CD4-positive, alpha-beta memory T cell (primary cell): ENCODE data around the gene RETREG1. TPM values are rescaled to one million over a fixed set of nuclear protein-coding genes. Genes with fewer than 3 reads are reported as not detected.

Source experiments
- CTCF ChIA-PET: fragments of 350-600 bp; sonication (Branson Sonifier 250); formaldehyde crosslinking; loops from one replicate; lab custom pipeline; 2021; ENCODE audit warnings: inconsistent platforms; ENCODE audit not compliant: partially characterized antibody; lab: Charles Lee
- POLR2A ChIA-PET: fragments of 350-600 bp; sonication (Branson Sonifier 250); formaldehyde crosslinking; loops from one replicate; lab custom pipeline; 2021; ENCODE audit not compliant: partially characterized antibody; lab: Charles Lee
- DNase-seq, 5 donors: peaks; one replicate each; pipeline versions ENCODE4 v3.0.0 to v3.0.0-alpha.2; 2020 to 2022; ENCODE audit warnings: mixed read lengths in 1 of 5
- H3K27ac ChIP-seq: one replicate; pipeline ENCODE4 v1.7.0; 2013; ENCODE audit warnings: low read depth, low read length
- H3K27me3 ChIP-seq: 2 replicates; pipeline ENCODE4 v1.7.0; 2013; ENCODE audit warnings: mild to moderate bottlenecking, low read length, moderate library complexity; ENCODE audit not compliant: insufficient read depth
- H3K36me3 ChIP-seq: 2 replicates; pipeline ENCODE4 v1.7.0; 2013; ENCODE audit warnings: mild to moderate bottlenecking, low read length, moderate library complexity; ENCODE audit not compliant: insufficient read depth
- H3K4me1 ChIP-seq: 2 replicates; pipeline ENCODE4 v1.7.0; 2013; ENCODE audit warnings: mild to moderate bottlenecking, low read length, moderate library complexity; ENCODE audit not compliant: insufficient read depth
- H3K4me3 ChIP-seq, 2 donors: one replicate each; pipeline ENCODE4 v1.7.0; 2013; ENCODE audit warnings: low read length in 2 of 2, mild to moderate bottlenecking in 1 of 2
- H3K9me3 ChIP-seq, 2 donors: one replicate each; pipeline ENCODE4 v1.7.0; 2013; ENCODE audit warnings: low read length in 2 of 2, control low read depth in 1 of 2; ENCODE audit not compliant: control insufficient read depth in 1 of 2
- H3K27ac Mint-ChIP-seq, 7 donors: one replicate each; pipeline ENCODE4 v1.8.0; 2020 to 2021; ENCODE audit warnings: mixed read lengths in 7 of 7, mild to moderate bottlenecking in 6 of 7, inconsistent platforms in 3 of 7, moderate library complexity in 3 of 7
- H3K27me3 Mint-ChIP-seq, 2 donors: one replicate each; pipeline ENCODE4 v1.8.0; 2020 to 2021; ENCODE audit warnings: mixed read lengths in 2 of 2
- H3K36me3 Mint-ChIP-seq, 2 donors: one replicate each; pipeline ENCODE4 v1.8.0; 2020 to 2021; ENCODE audit warnings: mixed read lengths in 2 of 2, inconsistent platforms in 1 of 2, mild to moderate bottlenecking in 1 of 2
- H3K4me1 Mint-ChIP-seq, 4 donors: one replicate each; pipeline ENCODE4 v1.8.0; 2020 to 2021; ENCODE audit warnings: mixed read lengths in 4 of 4, mild to moderate bottlenecking in 1 of 4
- H3K4me3 Mint-ChIP-seq, 8 donors: one replicate each; pipeline ENCODE4 v1.8.0; 2020 to 2021; ENCODE audit warnings: mixed read lengths in 8 of 8, mild to moderate bottlenecking in 7 of 8, moderate library complexity in 6 of 8, inconsistent platforms in 3 of 8
- H3K9me3 Mint-ChIP-seq, 8 donors: one replicate each; pipeline ENCODE4 v1.8.0; 2020 to 2021; ENCODE audit warnings: mixed read lengths in 8 of 8, mild to moderate bottlenecking in 5 of 8, inconsistent platforms in 3 of 8, moderate library complexity in 1 of 8
- intact Hi-C: fragments of 100-400 bp; cut with micrococcal nuclease; formaldehyde crosslinking; loops from one replicate; pipeline ENCODE4 v1.15.1; 2023
- polyA plus RNA-seq, 2 donors: library from polyadenylated mRNA; unstranded; fragments of 300-500 nt; fragmentation: Illumina TruSeq; gene quantifications; one replicate each; pipeline ENCODE4 v1.2.3, GENCODE V29; 2021
- total RNA-seq, 2 experiments: library from RNA; stranded (reverse); gene quantifications; one replicate each; pipeline ENCODE4 v1.2.3, GENCODE V29; 2021

The RETREG1 gene
- total RNA-seq (10 to 100 TPM; 26.6 to 28.0 TPM), polyA plus RNA-seq (10 to 100 TPM; 70.6 to 79.5 TPM)

GRCh38 chr5:16616536-16617273 lies at the start of gene RETREG1:
RETREG1 (minus strand) TSS chr5:16616997; CDS start chr5:16616971, 26 bp downstream.
- H3K4me3 Mint-ChIP-seq, result peak within 1 kb of the TSS in 7 of 8 donors; percentile 91 to 99 (median 96)
- intact Hi-C loops, result loop anchor here (1.0 to 2.0 kb wide), 3 partner anchors 13 to 151 kb away; partner anchors contain the start of gene ZNF622

GRCh38 chr5:16666130-16666882 lies 49.5 kb upstream of the RETREG1 start:
- H3K4me3 ChIP-seq, result no peak overlapping the region
- peak in 1 of 5 donors; percentile 4 for DNase-seq
- no peak overlapping the region for H3K27ac ChIP-seq
- H3K9me3 ChIP-seq, result no peaks in the 10 kb centered on the region
- Mint-ChIP-seq H3K9me3 (no peaks in the 10 kb centered on the region), H3K27me3 (peaks cover under 1 to 5% of the 10 kb centered on the region in 2 donors), H3K4me3 (peak overlapping the region in 3 of 8 donors; percentile 36 to 75 (median 58)), H3K36me3 (no peaks in the 10 kb centered on the region), H3K4me1 (peaks cover 0 to 3% (median 0%) of the 10 kb centered on the region in 4 donors), H3K27ac (peak overlapping the region in 2 of 7 donors; percentile 21 to 43)
- no peaks in the 10 kb centered on the region for H3K36me3 ChIP-seq
- no peaks in the 10 kb centered on the region for H3K27me3 ChIP-seq
- no peaks in the 10 kb centered on the region for H3K4me1 ChIP-seq
- CTCF ChIA-PET, result interaction anchor here (1.0 to 3.8 kb wide), 15 partner anchors 8 to 210 kb away, joined by 3 to 28 read pairs (median 4); no protein-coding TSS in a partner anchor
- intact Hi-C loops, result loop anchor here (1.0 kb wide), 1 partner anchor 210 kb away; no protein-coding TSS in a partner anchor
- POLR2A ChIA-PET, result interaction anchor here (0.8 to 1.9 kb wide), 2 partner anchors 49 to 52 kb away, joined by 3 to 9 read pairs; partner anchors contain the start of gene RETREG1

More at GRCh38 chr5:16616536-16617273, at the start of gene RETREG1:
- Mint-ChIP-seq H3K36me3 (peaks cover 0 to 11% of the 10 kb centered on the region in 2 donors), H3K27ac (peak within 1 kb of the TSS in 6 of 7 donors; percentile 89 to 97 (median 96)), H3K4me1 (peaks cover 26 to 39% (median 34%) of the 10 kb centered on the region in 4 donors), H3K27me3 (no peaks in the 10 kb centered on the region), H3K9me3 (no peaks in the 10 kb centered on the region)
- Histone ChIP-seq H3K4me3 (peak within 1 kb of the TSS; percentile 53 to 66), H3K4me1 (peaks cover 53% of the 10 kb centered on the region), H3K9me3 (no peaks in the 10 kb centered on the region), H3K27ac (peak within 1 kb of the TSS; percentile 91), H3K27me3 (no peaks in the 10 kb centered on the region), H3K36me3 (no peaks in the 10 kb centered on the region)
- POLR2A ChIA-PET, result interaction anchor here (0.8 to 4.7 kb wide), 8 partner anchors 9 to 145 kb away, joined by 3 to 92 read pairs (median 4); no protein-coding TSS in a partner anchor
- CTCF ChIA-PET, result interaction anchor here (0.9 to 2.0 kb wide), 4 partner anchors 11 to 53 kb away, joined by 3 to 10 read pairs (median 4); no protein-coding TSS in a partner anchor
- peak; percentile 84 to 89 (median 88) for DNase-seq

- POLR2A ChIA-PET, result interaction anchor here (1.9 kb wide), 1 partner anchor 49 kb away, joined by 9 read pairs; the partner anchor contains the start of gene RETREG1
- no peaks in the 10 kb centered on the region for H3K36me3 Mint-ChIP-seq
Measured at GRCh38 chr5:16665601-16666000, 48.8 kb upstream of the RETREG1 start.

GRCh38 chr5:16664368-16664767 lies 47.6 kb upstream of the RETREG1 start:
- CTCF ChIA-PET, result interaction anchor here (1.2 to 3.8 kb wide), 4 partner anchors 8 to 120 kb away, joined by 3 to 15 read pairs (median 6); partner anchors contain the start of gene RETREG1

More at GRCh38 chr5:16665601-16666000, 48.8 kb upstream of the RETREG1 start:
- Histone ChIP-seq H3K9me3 (no peaks in the 10 kb centered on the region), H3K27me3 (no peaks in the 10 kb centered on the region), H3K4me1 (no peaks in the 10 kb centered on the region), H3K36me3 (no peaks in the 10 kb centered on the region), H3K27ac (no peak overlapping the region), H3K4me3 (no peak overlapping the region)
- Mint-ChIP-seq H3K4me3 (no peak overlapping the region), H3K4me1 (peaks cover 0 to 3% (median 0%) of the 10 kb centered on the region in 4 donors), H3K27me3 (peaks cover 3 to 5% of the 10 kb centered on the region in 2 donors), H3K27ac (no peak overlapping the region), H3K9me3 (no peaks in the 10 kb centered on the region)
- intact Hi-C loops, result no loop called here
- CTCF ChIA-PET, result interaction anchor here (1.0 to 3.8 kb wide), 11 partner anchors 9 to 209 kb away, joined by 3 to 28 read pairs (median 4); no protein-coding TSS in a partner anchor
- DNase-seq, result no peak

GRCh38 chr5:16663840-16664239 lies 47.0 kb upstream of the RETREG1 start:
- no peaks in the 10 kb centered on the region for H3K27me3 ChIP-seq
- no peaks in the 10 kb centered on the region for H3K36me3 ChIP-seq
- CTCF ChIA-PET, result interaction anchor here (1.1 to 2.3 kb wide), 3 partner anchors 9 to 157 kb away, joined by 3 to 7 read pairs (median 4); partner anchors contain the start of gene RETREG1
- POLR2A ChIA-PET, result no interaction called here
- H3K4me3 ChIP-seq, result no peak overlapping the region
- Mint-ChIP-seq H3K36me3 (no peaks in the 10 kb centered on the region), H3K4me1 (peaks cover 0 to 3% (median 0%) of the 10 kb centered on the region in 4 donors), H3K9me3 (no peaks in the 10 kb centered on the region), H3K27ac (no peak overlapping the region), H3K4me3 (no peak overlapping the region), H3K27me3 (peaks cover 3 to 5% of the 10 kb centered on the region in 2 donors)
- no peaks in the 10 kb centered on the region for H3K4me1 ChIP-seq
- no peak overlapping the region for H3K27ac ChIP-seq
- H3K9me3 ChIP-seq, result no peaks in the 10 kb centered on the region
- no peak for DNase-seq
- intact Hi-C loops, result no loop called here

More at GRCh38 chr5:16664368-16664767, 47.6 kb upstream of the RETREG1 start:
- no peaks in the 10 kb centered on the region for H3K36me3 Mint-ChIP-seq
- H3K27me3 ChIP-seq, result no peaks in the 10 kb centered on the region
- intact Hi-C loops, result no loop called here
- peaks cover 0 to 3% (median 0%) of the 10 kb centered on the region in 4 donors for H3K4me1 Mint-ChIP-seq
- H3K9me3 Mint-ChIP-seq, result no peaks in the 10 kb centered on the region
- H3K4me3 Mint-ChIP-seq, result no peak overlapping the region
- no peak for DNase-seq
- H3K27ac ChIP-seq, result no peak overlapping the region
- H3K4me3 ChIP-seq, result no peak overlapping the region
- no peaks in the 10 kb centered on the region for H3K9me3 ChIP-seq
- peaks cover 3 to 5% of the 10 kb centered on the region in 2 donors for H3K27me3 Mint-ChIP-seq
- H3K4me1 ChIP-seq, result no peaks in the 10 kb centered on the region
- H3K36me3 ChIP-seq, result no peaks in the 10 kb centered on the region
- POLR2A ChIA-PET, result no interaction called here
- H3K27ac Mint-ChIP-seq, result peak overlapping the region in 1 of 7 donors; percentile 43

- CTCF ChIA-PET, result interaction anchor here (1.6 kb wide), 1 partner anchor 14 kb away, joined by 5 read pairs; no protein-coding TSS in a partner anchor
Measured at GRCh38 chr5:16661713-16662112, 44.9 kb upstream of the RETREG1 start.

More at GRCh38 chr5:16661713-16662112, 44.9 kb upstream of the RETREG1 start:
- DNase-seq, result no peak
- POLR2A ChIA-PET, result no interaction called here
- Histone ChIP-seq H3K4me3 (no peak overlapping the region), H3K27me3 (no peaks in the 10 kb centered on the region), H3K9me3 (no peaks in the 10 kb centered on the region), H3K4me1 (no peaks in the 10 kb centered on the region), H3K36me3 (no peaks in the 10 kb centered on the region), H3K27ac (no peak overlapping the region)
- peaks cover 0 to 3% (median under 1%) of the 10 kb centered on the region in 8 donors for H3K9me3 Mint-ChIP-seq
- no peak overlapping the region for H3K4me3 Mint-ChIP-seq
- H3K27ac Mint-ChIP-seq, result no peak overlapping the region
- H3K27me3 Mint-ChIP-seq, result peaks cover 3 to 5% of the 10 kb centered on the region in 2 donors
- H3K4me1 Mint-ChIP-seq, result peaks cover 0 to 1% (median 0%) of the 10 kb centered on the region in 4 donors
- no peaks in the 10 kb centered on the region for H3K36me3 Mint-ChIP-seq
- intact Hi-C loops, result no loop called here
